IPS-NIHi11 (cell line): ENCODE results near the gene SOX2.

Source experiments
- DNase-seq: peaks from one replicate; pipeline ENCODE4 v3.0.0; 2012; ENCODE audit warnings: mixed read lengths, low spot score

SOX2 gene

DNA sequence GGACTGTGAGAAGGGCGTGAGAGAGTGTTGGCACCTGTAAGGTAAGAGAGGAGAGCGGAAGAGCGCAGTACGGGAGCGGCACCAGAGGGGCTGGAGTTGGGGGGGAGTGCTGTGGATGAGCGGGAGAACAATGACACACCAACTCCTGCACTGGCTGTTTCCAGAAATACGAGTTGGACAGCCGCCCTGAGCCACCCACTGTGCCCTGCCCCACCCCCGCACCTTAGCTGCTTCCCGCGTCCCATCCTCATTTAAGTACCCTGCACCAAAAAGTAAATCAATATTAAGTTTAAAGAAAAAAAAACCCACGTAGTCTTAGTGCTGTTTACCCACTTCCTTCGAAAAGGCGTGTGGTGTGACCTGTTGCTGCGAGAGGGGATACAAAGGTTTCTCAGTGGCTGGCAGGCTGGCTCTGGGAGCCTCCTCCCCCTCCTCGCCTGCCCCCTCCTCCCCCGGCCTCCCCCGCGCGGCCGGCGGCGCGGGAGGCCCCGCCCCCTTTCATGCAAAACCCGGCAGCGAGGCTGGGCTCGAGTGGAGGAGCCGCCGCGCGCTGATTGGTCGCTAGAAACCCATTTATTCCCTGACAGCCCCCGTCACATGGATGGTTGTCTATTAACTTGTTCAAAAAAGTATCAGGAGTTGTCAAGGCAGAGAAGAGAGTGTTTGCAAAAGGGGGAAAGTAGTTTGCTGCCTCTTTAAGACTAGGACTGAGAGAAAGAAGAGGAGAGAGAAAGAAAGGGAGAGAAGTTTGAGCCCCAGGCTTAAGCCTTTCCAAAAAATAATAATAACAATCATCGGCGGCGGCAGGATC is at the start of gene SOX2:
Gene SOX2 (plus strand): TSS at position 601 of the 811 bp plus-strand sequence. CDS start 436 bp downstream, outside the sequence.
- peak; percentile 86 for DNase-seq

DNA sequence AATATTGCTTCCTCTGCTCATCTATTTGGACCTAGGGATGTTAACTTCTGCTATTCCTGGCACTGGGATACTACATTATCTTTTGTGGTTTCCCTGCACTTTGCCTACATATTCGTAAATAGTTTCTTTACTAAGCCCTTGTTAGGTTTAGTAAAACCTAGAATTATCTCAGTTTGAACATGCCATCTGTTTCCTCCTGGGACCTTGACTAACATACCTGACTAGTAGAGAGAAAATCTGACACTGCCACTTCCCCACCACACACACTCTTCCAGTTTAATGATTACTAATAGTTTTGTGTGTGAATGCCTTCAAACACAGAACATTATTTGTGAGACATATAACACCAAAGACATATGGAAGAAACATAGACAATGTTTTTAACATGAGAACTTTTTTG is 28.2 kb upstream of the SOX2 start:
- no peak for DNase-seq

DNA sequence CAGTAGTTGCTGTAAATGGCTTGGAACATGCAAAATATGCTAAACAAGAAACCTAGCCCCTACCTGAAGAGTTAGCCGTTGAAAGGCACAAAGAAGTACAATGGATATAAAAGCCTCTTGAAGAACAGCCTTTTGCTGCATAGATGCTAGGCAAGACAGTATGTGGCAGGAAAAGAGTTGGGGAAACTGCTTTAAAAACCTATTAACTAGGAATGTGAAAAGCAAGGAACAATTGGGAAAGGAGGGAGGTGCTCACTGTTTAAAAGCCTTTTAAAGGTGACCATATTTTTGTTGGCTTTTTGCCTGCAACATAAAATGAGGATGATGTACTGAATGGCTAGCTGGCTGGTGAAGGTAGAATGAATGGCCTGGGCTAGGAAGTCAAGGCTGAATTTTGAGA is 24.5 kb upstream of the SOX2 start:
- no peak for DNase-seq

DNA sequence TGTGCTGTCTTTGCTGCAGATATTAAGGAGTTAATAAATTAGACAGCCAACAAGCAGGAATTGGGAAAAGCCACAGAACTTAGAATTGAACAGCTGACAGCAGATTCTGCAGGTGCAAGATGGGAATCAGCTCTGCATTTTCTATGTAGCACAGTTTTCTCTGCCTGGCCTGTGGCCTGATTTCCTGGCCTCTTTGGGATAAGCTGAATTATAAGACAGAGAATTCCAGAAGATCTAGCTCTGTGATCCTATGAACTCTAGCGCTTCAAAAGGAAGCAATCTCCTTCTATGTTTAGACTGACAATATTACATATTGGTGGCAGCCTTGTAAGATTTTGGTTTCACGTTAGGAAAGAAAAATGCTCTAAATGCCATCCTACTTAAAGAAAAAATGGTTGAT is 24.0 kb upstream of the SOX2 start:
- no peak for DNase-seq

DNA sequence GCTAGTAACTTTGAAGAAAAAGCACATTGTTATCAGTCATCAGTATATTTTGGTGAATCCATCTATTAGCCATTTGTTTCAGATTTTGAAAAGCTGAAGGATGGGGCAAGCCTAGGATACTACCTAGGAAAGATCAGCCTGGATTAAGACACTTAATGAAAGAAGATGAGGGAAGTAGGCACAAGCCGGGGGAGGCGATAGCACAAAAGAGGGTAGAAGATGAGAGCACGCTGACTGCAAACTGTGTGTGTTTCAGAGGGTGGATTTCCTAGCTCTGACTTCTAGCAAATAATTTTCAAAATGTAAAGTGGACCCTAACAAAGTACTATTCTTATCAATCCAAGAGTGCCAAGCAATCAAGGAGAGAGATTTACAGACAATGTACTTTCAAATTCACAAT is 22.2 kb upstream of the SOX2 start:
- DNase-seq: no peak

DNA sequence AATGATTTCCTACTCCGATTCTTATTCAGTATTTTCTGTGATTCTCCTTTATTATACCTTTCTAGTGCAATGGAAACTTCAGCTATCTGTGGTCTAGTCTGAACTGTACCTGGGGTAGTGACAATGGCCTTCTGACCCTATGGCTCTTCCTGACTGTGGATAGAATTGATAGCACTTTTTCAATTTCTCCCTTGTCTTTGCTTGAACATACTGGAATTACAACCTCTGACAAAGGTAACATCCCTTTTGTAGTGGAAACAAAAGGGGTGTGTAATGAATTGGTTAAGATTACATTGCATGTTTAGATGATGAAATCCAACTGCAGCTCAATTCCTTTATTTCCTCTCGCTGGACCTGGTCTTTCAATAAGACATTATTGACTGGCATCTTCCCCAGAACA is 21.0 kb upstream of the SOX2 start:
- no peak for DNase-seq

DNA sequence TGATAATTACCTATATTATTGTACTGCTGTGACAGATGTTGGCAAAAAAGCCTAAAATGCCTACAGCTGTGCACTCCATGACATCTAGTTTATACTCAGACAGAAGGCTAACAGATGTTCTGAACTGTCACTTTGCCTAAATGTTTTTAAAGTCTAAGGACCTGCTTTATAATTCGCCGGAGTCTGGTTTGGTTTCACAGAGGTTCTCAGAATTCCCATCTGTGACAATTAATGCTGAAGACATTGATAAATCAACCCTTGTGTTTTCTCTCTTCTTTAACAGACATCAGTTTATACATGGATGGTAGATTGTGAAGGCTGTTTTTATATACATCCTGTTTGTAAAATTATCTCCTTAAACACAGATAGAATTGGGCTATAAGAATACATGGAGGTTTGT is 19.8 kb upstream of the SOX2 start:
- DNase-seq: no peak

DNA sequence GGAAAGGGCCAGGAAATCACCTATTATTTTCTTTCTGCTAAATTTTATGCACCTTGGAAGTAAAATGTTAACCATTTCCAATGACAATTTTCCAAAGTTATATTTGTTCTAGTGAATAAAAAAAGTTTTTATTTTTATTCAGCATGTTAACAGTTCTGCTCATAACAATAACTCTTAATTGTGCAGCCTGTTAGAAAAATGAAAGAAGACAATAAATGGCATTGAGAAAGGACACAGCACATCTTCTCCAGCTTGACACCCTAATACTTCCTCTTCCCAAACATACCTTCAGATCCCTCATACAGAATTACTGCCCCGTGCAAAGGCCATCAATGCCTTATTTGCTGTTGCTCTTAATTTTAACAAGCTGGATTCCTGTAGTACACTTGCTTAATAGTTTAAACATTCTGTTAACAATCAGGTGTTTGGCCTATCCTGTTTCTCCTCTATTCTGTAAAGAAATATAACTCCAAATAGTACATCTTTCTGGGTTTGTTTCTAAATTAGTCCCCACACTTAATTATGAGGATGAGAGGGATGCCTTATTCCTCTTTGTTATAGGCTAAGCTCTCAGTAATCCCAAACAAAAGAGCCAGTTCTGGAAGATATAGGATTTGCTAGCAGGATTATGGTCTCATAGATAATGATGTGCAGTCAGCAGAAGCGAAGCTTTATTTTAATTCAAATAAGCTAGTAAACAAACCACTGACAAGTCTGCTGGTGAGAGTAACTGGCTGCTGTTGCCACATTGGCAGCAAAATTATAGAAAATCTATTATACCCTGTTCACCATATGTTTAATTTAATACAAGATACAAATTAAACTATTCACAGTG is 19.2 kb upstream of the SOX2 start:
- DNase-seq: no peak

DNA sequence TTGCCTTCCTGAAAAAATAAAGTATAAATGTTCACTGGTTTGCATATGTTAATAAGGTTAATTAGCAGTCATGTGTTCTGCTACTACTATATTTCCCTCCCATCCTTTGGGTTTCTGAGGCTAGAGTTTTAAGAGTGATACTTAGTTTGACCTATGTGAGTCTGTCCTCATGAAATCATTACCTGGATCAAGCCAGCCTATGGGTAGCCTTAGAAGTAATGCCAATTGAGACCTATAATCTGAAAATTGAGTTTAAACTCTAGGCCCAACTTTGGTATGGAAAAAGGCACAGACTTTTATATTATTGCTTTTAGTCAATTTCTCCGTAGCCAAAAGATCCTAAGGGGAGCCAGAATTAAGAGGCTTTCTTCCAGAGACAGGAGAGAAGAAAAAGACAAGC is 18.4 kb upstream of the SOX2 start:
- no peak for DNase-seq

DNA sequence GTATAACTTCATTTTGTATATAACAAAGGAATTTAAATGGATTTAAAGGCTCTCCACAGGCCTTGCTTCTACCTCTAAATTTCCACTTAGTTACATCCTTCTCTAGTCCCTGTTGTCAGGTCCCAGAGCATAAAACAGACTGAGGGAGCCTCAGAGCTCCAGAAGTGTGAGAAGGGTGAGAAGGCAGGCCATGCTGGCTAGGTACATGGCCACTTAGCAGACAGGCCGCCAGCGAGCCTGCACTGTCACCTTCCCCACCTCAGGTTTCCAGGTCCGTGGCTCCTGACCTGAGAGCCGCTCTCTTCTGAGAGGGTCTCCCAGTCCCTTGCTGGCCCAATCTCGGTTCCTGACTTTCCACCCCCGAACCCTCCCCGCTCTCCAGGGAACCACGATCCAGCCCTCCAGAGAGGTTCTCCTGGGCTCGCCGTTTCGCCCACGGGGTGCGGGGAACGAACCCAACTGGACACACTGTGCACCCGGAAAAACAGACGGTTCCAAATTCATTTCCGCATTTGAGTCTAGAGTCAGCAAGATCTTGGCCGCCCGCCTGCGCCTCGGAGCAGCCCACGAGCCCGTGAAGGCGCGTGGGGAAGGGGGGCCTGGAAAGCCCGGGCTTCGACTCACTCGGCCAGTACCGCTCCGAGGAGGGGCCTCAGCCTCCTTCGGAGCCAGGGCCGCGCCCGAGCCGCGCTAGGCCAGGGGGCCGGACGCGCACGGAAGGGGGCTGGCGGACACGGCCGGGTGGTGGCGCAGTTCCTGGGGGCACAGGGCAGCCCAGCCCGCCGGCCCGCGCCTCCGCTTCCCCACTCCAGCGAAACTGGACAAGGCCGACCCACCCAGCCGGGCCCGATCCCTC is 16.7 kb upstream of the SOX2 start:
- peak; percentile 77 for DNase-seq

DNA sequence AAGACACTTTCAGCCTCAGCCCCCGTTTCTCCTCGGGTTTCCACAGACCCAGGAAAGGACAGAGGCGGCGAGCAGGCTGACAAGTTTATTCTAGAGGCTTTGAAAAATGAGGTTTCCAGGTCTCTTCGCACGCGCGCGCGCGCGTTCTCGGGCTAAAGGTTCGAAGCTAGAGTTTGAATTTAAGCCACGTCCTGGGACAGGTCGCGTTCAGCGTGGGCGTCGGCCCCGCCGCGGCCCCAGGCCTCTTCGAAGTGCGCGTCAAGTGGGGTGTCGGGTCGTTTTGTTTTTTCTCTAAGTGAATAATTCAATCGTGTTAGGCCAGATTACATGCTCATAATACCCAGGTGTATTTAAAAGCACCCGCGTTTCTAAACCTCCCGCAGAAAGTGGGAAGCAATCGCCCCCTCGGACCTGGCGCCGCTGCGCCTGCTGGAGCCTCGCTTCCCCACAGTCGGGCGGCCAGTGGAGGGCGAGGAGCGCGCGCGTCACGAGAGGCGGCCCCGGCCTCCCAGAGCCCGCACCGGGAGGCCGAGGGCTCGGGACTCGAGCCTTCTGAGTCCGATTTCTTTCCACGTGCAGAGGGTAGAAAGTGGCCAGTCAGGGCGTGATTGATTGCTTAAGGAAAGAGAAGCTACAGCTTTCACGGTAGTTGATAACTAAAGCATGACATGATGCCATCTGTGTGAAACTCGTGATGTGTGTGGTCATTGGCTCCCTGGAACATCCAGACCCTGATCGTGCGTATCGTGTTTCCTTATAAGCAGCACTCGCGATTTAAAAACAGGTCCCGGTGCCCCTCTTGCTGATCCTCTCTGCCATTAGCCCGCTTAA is 15.8 kb upstream of the SOX2 start:
- no peak for DNase-seq

DNA sequence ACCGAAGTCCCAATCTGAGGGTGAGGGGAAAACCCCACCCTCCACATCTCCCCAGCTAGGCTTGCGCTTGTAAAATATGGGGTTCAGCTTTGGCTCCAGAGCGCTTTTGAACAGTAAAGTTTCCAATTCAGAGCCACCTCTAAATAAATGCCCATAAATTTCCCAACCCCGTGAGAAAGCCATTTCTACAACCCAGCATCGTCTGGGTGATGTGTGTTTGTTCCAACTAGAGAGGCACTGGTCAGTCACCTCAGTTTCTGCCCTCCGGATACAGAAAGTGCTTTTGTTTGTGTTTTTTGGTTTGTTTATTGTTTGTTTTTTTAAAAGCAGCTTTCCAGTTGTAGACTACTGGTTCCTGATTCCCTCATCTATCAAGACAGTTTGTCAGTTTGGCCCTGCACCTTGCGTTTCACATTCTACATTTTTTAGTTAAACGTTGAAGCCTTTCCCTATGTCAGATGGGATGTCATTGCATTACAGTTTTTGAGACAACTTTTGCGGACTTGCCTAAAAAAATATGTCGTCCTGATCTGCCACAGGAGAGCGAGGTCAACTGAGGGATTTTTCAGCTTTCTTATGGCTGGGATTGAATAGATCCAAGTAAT is 15.0 kb upstream of the SOX2 start:
- no peak for DNase-seq

DNA sequence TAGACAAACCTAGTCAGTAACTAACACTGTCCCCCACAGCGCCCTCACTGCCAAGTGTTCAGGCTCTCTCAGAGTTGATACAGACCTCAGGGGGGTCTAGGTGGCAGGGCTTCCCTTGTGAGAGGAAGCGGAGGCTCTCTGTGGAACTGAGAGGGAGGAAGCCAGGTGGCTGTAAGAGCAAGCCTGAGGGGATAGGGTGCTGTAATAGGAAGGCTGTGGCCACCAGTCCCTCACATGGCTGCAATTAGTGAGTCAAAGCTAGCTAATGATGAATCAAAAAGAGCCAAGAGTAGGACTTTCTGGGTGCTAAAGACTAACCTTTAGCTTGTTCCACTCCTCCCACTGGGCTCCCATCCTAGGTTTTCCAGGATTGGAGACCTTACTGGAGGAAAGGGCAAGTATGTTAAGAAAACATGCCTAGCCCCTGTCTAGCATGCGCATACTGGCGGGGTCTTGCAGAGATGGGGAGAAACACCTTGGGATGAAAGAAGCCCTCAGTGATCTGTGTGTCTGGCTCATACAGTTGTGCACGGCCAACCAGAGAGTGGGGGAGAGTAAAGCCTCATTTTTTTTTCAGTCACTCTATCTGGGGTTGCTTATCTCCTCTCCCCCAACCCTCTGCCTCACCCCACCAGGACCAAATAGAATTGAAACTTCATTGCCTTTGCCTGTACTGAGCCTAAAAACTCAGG is 13.3 kb upstream of the SOX2 start:
- DNase-seq: no peak

DNA sequence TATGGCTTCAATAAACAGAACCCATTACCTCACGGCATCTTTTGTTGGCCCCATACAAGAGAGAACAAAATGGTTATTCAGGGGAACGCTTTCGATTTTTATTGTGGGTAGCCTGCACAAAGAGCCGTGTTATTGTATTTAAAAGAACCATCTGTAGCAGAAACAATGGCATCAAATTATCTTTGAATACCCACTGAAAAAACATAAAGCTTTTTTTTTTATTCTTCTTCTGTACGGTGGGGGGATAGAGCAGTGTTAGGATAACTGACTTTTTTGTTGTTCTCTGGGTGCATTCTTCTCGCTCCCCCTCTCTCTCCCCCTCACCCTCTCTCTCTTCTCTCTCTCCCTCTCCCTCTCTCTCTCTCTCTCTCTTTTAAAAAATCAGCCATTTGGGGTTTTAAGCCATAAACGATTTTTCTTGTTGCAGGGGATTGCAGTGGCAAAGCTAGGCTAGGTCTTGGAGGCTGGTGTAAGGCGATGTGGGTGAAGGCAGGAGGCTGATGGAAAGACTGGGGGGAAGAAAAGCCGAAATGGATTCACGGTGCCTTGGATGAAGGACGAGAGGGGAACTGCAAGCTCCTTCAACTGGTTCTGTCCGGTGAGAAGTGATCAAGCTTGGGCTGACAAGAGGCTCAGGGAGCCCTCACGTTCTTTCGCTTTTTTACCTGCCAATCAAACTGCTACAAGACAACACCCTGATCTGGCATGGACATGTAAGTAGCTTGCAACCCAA is 12.4 kb upstream of the SOX2 start:
- DNase-seq: no peak

DNA sequence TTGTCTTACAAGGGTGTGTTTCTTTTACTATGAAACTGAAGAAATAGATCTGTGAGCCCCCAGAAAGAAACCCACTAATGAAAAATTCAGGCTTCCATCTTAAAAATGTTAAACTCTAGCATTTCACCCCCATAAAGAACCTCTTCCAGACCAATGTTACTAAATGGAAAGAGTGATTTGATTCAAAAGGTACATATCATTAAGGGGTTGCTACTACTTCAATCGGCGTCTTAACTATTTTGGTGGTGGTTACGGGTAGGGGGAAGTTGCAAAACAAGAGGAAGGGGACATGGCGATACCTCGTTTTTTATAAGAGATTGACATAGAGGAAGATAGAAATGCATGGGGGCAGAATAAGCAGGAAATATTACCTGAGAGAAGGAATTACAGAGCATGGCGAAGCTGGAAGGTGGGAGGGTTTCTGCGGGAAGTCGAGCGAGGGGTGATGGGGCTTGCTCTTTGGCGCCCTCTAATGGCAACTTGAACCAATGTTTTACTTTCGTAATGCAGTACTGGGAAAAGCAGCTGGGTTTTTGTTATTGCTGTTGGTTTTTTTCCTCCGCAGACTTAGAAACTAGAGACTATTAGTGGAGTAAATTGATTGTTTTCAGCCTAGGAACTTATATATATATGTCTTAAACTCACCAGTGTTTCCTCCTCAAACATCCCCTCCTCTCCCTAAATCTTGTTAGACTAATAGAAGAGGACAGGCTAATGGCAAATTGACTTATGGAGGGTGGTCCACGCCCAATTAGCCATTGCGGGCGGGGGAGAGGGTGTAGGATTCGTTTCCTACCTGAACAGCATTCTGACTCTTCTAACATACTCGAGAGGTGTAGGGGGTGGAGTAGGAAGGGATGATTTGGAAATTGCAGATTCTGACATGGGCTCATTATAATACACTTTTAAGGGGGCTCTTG is 11.3 kb upstream of the SOX2 start:
- peak; percentile 67 for DNase-seq

DNA sequence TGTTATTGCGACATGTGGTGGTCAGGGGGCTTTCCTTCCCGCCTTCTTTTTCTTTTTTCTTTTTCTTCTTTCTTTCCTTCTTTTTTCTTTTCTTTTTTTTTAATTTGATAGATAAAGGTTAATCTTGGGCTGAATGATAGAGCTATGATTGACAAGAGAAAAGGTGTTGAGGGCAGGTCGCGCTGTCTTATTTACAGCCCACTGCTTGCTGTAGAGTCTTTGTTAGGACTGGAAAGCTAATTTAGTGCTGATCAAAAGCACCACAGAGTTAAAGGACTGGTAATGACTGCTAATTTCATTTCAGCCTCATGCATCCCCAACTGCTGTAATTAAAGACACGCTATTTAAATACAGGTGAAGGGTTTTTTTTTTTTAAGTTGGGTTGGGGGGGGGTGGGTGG is 10.6 kb upstream of the SOX2 start:
- no peak for DNase-seq

DNA sequence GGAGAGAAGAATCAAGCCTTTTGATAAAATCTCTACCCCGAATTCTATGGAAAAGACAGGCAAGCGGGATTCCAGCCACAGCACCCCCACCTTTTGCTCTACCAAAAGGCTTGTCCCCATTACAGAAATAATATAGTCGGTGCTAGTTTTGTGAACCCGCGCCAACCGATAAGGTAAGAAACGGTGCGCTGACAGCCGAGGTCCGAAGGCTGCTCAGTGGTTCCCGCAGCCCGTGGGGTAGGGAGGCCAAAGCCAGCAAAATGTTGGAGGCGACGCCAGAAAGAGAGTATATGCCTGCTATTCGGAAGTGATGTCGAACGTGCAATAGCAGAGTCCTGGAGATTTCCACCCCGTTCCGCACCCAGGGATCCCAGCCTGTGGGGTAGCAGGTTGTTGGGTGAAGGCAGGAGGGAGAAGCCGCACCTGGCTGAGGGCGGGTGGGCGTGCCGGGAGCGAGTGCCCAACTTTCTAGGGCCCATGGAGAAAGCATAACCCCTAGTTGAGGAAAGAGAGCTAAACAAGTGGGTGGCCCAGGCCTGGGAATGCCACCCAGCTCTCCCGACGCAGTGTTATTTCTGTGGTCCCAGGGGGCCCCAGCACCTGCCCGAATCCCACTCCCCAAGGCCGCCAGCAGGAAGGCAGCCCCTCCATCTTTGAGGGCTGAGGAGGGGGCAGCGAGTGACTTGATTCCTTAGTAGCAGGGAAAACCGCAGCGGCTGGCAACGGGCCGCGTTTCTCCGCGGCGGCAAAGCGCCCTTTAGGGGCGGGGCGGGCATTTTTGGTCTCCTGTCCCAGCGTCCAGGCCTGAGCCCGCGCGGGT is 7.9 kb upstream of the SOX2 start:
- DNase-seq: no peak
